Liver (tissue), 3 donors: ENCODE data around the gene PUS7L.

Source experiments
- GABPA ChIP-seq, 2 donors: IDR thresholded peaks in 1 of 2; conservative IDR thresholded peaks in 1 of 2; 2 replicates each; pipeline ENCODE4 v1.6.1; 2016; ENCODE audit warnings: antibody characterized with exemption in 2 of 2, mild to moderate bottlenecking in 1 of 2, moderate library complexity in 1 of 2
- HNF4G ChIP-seq: IDR thresholded peaks from 2 replicates; pipeline ENCODE4 v1.6.1; 2016; ENCODE audit warnings: antibody characterized with exemption
- JUND ChIP-seq, 2 donors: IDR thresholded peaks; 2 replicates each; pipeline ENCODE4 v1.6.1; 2016; ENCODE audit warnings: antibody characterized with exemption in 2 of 2
- RAD21 ChIP-seq, 2 donors: IDR thresholded peaks; 2 replicates each; pipeline ENCODE4 v1.6.1; 2016; ENCODE audit warnings: antibody characterized with exemption in 2 of 2, mild to moderate bottlenecking in 2 of 2
- TAF1 ChIP-seq: conservative IDR thresholded peaks from 2 replicates; pipeline ENCODE4 v1.6.1; 2016; ENCODE audit warnings: antibody characterized with exemption, mild to moderate bottlenecking
- YY1 ChIP-seq: IDR thresholded peaks from 2 replicates; pipeline ENCODE4 v1.6.1; 2016; ENCODE audit warnings: antibody characterized with exemption, mild to moderate bottlenecking
- TF ChIP-seq, protein P1 (sequence below): fragments of 150-350 bp; IDR thresholded peaks from 2 replicates; pipeline ENCODE4 v1.5.1; 2017; ENCODE audit warnings: improper control_type of control experiment, low read depth, low read length; ENCODE audit not compliant: missing input control
- TF ChIP-seq, protein P2 (sequence below): IDR thresholded peaks from 2 replicates; pipeline ENCODE4 v1.6.1; 2016; ENCODE audit warnings: antibody characterized with exemption, mild to moderate bottlenecking
- TF ChIP-seq, protein P3 (sequence below): IDR thresholded peaks from 2 replicates; pipeline ENCODE4 v1.6.1; 2016; ENCODE audit warnings: antibody characterized with exemption
- donor health status: healthy.
- donor health status: healthy.

DNA sequence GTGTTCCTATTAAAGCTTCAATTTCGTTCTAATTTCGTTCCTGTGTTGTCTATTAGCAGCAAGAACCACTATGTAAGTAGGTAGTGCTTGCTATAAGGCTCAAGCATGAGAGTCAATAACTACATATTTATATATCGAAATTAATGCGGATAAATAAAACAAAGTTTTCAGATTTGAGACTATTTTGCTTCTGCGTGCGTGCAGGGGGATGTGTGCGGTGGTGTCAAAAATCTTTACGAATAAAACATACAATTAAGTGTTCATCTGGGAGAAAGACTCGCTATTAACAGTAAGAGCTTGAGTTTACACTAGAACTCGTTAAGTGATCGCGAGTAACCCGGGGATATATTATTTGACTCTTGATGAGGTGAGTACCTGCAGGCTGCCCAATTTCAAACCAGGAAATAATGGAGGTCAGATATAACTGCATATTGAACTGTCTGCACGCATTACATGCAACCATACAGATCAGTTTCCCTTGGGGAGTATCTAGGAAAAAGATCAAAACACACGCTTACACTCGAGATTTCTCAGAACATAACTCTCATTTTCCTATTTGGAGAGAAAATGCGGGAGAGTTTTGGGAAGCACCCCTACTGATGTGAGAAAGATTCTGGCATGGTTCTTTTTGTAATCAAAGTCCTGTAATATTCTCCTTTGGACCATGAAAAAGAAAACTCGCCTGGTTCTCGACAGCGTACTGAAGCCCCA, 46.7 kb upstream of the PUS7L start:
- TF ChIP-seq, protein P1, sequence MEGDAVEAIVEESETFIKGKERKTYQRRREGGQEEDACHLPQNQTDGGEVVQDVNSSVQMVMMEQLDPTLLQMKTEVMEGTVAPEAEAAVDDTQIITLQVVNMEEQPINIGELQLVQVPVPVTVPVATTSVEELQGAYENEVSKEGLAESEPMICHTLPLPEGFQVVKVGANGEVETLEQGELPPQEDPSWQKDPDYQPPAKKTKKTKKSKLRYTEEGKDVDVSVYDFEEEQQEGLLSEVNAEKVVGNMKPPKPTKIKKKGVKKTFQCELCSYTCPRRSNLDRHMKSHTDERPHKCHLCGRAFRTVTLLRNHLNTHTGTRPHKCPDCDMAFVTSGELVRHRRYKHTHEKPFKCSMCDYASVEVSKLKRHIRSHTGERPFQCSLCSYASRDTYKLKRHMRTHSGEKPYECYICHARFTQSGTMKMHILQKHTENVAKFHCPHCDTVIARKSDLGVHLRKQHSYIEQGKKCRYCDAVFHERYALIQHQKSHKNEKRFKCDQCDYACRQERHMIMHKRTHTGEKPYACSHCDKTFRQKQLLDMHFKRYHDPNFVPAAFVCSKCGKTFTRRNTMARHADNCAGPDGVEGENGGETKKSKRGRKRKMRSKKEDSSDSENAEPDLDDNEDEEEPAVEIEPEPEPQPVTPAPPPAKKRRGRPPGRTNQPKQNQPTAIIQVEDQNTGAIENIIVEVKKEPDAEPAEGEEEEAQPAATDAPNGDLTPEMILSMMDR: no peak
- TF ChIP-seq TAF1 (no peak), YY1 (no peak), RAD21 (IDR thresholded peaks at IDR 0.05) (no peak), JUND (IDR thresholded peaks at IDR 0.05) (no peak), GABPA (IDR thresholded peaks at IDR 0.05 in 1 of 2, conservative IDR thresholded peaks at IDR 0.05 in 1 of 2) (no peak), HNF4G (no peak)
- TF ChIP-seq, protein P2, sequence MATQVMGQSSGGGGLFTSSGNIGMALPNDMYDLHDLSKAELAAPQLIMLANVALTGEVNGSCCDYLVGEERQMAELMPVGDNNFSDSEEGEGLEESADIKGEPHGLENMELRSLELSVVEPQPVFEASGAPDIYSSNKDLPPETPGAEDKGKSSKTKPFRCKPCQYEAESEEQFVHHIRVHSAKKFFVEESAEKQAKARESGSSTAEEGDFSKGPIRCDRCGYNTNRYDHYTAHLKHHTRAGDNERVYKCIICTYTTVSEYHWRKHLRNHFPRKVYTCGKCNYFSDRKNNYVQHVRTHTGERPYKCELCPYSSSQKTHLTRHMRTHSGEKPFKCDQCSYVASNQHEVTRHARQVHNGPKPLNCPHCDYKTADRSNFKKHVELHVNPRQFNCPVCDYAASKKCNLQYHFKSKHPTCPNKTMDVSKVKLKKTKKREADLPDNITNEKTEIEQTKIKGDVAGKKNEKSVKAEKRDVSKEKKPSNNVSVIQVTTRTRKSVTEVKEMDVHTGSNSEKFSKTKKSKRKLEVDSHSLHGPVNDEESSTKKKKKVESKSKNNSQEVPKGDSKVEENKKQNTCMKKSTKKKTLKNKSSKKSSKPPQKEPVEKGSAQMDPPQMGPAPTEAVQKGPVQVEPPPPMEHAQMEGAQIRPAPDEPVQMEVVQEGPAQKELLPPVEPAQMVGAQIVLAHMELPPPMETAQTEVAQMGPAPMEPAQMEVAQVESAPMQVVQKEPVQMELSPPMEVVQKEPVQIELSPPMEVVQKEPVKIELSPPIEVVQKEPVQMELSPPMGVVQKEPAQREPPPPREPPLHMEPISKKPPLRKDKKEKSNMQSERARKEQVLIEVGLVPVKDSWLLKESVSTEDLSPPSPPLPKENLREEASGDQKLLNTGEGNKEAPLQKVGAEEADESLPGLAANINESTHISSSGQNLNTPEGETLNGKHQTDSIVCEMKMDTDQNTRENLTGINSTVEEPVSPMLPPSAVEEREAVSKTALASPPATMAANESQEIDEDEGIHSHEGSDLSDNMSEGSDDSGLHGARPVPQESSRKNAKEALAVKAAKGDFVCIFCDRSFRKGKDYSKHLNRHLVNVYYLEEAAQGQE: no peak
- TF ChIP-seq, protein P3, sequence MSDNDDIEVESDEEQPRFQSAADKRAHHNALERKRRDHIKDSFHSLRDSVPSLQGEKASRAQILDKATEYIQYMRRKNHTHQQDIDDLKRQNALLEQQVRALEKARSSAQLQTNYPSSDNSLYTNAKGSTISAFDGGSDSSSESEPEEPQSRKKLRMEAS: no peak
